HG02885 (cell line): ENCODE data around the gene TCEANC2.

ENCODE experiments used
- ATAC-seq: cut with Tn5 transposase; IDR thresholded peaks from one replicate; pipeline ENCODE4 v1.9.1; 2021; ENCODE audit warnings: mild to moderate bottlenecking; ENCODE audit not compliant: unreplicated experiment, poor library complexity

Gene TCEANC2

DNA sequence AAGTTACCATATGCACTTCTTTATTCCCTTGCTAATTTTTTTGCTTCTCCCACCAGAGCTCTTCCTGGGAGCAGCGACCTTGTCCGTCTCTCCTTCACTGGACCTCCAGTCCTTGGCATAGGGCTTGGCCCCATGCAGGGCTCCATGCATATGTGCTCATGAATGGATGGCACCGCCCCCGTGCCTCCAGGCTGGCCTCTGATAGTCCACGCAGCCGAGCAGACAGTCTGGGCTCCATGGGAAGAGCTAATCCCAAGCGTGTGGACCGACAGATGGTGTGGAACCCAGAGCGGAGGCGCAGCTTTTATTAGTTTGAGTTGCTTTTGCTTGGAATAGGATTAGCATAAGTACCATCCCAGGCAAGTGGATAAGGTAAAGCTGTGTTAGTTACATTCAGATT is 57.6 kb downstream of the TCEANC2 start:
- ATAC-seq: no peak

DNA sequence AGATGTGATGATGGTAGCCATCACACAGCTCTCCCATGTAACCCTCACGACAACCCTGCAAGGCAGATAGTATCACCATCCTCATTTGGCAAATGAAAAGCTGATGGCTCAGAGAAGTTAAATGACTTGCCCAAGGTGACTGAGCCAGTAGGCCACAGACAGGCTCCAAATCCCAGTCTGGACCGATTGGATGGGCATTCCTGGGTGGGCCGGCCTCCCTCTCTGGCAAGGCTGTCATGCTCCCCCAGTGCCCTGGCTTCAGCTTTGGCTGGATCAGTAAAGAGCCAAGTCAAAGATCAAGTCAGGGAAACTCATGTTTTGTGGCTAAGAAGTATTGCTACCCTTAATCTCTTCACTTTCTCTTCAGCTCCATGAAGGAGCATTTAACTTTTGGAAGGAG is 58.2 kb downstream of the TCEANC2 start:
- no peak for ATAC-seq

DNA sequence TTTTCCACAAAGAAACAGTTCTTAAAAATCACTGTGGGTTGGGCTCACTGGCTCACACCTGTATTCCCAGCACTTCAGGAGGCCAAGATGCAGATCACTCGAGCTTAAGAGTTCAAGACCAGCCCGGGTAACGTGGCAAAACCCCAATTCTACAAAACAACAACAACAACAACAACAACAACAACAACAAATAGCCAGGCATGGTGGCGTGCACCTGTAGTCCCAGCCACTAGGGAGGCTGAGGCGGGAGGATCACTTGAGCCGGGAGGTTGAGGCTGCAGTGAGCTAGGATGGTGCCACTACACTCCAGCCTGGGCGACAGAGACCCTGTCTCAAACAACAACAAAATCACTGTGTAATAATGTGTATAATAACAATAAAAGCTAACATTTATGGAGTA is 58.6 kb downstream of the TCEANC2 start:
- no peak for ATAC-seq

DNA sequence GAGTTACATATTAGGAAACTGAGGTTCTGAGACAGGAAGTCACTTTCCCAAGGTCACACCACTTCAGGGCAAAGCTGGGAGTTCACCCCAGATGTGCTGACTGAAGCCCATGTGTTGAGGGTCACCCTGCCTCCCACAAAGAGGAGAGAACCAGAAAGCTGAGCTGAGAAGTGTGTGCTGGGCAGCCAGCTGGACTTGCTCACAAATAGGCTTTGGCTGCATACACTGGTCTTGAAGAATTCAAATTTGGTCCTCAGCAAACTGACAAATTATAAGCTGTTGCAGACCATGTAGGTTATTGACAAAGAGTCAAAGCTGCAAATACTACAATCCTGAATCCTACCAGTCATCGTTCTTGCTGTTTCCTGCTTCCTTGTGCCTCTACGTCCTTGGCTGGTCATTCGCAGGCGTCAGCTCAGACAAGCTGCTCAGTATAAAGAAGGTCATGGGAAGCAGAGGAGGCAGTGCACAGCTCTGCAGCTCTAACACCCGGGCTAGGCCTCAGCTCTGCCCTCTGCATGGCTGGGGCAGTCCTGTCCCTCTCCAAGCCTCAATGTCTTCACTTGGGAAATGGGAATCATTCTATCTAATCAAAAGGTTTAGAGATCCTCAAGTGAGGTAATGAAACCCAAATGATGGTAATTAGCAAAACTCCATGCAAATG is 59.4 kb downstream of the TCEANC2 start:
- no peak for ATAC-seq

DNA sequence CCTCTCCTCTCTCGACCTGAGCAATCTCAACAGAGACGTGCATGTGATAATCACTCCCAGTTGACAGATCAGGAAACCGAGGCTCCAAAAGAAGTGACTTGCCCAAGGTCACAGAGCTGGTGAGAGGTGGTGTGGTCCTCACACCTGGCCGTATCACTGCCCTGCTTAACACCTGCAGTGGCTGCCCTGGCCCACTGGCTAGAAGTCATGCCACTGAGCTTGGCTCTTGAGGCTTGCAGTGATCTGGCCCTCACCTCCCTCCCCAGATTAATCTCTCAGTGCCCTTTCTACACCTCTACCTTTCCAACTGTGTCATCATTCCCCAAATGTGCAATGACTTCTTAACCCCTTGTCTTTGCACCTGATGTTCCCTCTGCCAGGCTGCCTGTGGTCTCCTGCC is 60.6 kb downstream of the TCEANC2 start:
- ATAC-seq: no peak

DNA sequence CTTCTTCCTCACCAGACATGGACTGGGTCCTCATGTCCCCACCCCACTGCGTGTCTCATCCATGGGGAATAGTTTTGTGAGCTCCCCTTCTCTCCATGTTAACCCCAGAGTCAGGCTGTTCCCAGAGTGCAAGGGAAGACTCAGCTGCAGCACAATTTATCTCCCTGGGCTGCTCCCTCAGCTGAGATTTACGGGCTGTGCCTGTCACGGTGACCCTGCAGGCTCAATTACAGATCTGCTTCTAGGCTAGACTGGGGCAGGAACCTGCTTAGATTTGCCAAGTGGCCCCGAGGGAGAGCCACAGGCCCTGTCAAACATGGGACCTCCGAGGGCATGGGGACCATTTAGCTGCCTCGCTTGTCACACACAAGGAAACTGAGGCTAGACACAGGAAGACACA is 61.5 kb downstream of the TCEANC2 start:
- ATAC-seq: no peak

DNA sequence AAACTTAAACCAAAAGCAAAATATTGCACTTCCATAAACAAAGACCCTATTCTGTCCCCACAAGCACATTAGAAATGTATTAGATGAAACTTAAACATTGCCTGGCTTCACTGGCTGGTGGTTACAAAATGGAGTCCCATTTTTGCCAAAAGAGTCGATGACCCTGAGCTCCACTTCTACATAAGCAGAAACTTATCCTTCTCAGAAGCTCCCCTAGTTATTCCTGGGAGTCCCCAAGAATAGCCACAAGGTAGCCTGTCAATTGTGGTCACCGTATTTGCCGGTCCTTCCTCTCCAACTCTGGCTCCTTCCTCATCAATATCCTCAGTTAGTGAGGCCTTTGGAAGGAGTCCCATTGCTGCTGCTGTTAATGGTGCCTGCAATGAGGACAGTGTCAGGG is 62.1 kb downstream of the TCEANC2 start:
- no peak for ATAC-seq

DNA sequence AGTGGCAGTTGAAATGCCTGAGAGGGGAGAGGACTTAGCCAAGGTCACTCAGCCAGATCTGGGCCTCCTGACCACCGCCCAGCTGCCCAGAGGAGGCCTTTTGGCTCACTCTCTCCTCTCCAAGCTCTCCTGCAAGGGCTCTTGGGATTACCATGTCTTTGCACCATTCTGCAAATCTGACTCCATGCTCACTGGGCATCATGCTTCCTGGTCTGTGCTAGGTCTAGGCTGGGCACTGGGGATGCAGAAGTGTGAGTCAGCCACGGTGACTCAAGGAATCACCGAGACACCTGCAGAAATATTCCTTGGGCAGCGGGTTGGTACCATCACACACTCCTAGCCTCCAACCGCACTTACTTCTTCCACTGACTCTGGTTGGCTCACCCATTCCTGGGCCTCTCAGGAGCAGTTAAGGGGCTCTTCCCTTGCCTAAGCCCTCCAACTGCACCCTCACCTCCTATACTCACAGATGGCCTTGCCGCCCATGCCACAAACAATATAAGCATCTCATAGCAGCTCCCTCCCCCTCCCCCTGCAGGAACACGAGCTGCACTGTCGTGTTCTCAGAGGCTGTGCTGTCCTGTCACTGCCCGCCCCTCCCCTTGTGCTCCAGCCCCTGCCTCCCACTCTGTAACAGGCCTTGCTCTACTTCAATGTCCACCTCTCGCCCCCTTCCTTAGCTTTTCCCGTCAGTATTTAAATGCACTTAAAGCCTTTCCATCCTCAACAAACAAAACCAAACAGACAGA is 64.6 kb downstream of the TCEANC2 start:
- no peak for ATAC-seq

DNA sequence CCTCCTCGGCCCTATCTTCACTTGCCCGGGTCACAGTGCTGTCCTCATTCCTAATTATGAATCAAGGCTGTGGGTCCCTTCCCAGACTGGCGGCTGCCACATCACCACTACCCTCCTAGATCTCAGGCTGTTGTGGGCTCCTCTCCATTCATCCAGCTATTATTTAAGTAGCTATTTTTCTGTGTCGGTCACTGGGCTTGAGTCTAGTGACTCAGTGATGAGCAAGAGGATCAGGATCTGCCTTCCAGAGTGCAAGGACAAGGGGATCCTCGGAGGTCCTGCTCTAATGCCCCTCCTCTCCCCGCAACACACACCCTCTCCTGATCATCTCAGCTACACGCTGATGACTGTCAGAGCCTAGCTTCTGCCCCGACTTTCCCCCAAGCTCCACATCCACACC is 65.3 kb downstream of the TCEANC2 start:
- ATAC-seq: no peak

DNA sequence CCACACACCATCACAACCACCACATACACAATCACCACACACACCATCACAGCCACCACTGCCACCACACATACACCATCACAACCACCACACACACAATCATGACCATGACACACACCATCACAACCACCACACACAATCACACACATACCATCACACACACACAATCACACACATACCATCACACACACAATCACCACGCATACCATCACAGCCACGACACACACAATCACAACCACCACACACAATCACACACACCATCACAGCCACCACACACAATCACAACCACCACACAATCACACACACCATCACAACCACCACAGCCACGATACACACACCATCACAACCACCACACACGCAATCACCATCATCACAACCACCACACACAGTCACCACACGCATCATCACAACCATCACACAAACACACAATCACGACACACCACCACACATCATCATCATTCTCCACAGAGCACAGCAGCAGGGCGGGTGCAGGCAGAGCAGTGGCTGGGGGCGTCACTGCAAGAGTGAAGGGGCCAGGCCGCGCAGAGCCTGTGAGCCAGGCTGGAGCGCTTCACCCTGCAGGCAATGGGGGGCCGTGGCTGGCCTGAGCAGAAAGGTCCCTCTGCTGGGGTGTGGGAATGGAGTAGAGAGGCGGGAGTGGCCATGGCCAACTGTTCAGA is 66.8 kb downstream of the TCEANC2 start:
- no peak for ATAC-seq

DNA sequence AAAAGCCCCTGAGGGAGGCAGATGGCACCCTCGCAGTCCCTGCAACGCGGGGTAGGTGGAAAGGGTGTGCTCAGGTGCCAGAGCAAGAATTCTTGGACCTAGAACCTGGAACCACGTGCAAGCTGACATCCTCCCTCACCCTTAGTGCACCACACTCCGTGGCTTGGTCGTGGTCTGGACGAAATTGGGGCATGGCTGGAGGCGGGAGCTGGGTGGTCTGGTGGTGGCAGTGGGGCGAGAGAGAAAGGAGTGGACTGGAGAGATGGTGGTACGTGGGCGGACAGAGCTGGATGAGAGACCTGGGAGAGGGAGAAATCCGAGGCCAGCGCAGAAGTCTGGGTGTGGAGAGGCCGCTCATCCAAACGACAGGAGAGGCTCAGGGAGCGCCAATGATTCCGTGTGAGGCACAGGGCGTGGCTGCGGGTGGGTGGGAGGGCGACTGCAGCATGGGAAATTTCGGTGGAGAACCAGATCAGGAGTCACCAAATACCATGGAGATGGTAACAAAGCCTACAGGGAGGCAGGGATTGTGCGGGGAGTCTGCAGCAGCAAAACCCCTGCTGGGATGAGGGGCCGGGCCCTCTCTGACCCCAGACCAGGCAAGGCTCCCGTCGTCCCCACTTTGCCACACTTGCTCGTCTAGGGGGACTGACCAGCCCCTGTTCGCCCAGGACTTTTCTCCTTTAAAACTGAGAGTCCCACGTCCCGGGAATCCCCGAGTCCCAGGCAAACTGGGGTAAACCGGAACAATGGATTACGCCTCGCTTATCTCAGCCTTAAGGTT is 67.5 kb downstream of the TCEANC2 start:
- no peak for ATAC-seq

DNA sequence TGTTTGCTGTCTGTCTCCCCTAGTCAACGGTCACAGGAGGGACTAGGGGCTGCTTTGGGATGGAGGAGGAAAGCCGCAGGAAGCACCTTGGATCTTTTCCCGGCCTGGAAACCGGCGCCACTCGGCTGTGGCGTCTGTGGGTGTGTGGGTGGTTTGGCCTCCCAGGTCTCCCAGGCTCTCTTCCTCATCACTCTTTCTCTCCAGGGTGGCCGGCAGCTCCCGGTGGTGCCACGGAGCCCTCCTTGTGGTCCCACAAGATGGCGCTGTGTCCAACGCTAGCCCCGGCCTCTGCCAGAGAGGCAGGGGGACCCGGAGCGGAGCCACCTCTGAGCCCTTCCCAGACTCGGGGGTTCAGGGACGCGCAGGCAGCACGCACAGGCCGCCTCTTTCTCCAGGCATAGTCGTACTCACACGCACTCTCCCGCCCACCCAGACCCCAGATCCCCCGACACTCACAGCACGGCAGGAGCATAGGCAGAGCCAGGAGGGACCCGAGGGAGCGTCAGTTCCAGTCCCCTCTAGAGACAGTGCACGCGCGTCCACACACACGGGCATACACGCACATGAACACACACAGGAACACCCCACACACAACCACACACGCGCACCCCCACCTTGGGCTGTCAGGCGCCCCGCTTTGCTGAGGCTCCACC is 68.2 kb downstream of the TCEANC2 start:
- ATAC-seq: no peak

DNA sequence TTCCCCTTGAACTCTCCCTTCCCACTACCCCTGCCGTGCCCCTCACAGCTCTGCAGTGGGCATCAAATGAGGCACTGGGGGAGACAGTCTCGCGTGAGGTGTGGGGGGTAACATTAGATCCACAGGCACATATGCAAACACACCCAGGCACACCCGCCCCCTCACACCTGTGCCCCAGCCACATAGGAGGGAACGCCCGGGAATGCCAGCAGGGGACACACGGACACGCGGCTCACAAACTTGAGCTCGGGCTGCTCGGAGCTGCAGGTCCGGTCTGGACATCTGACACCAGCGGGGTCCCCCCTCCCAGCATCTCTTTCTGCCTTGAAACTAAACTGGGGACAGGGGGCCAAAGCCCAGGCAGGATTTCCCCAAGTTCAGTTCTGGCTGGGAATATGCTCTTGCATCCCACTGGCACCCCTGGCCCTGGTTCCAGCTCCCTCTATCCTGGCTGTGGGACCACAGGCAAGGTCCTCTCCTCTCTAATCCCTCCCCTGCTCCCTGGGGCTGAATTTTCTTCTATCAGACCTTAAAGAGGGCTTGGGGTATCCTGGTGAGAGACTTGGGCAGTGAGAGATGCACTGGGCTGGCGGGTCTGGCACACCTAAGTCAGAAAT is 68.8 kb downstream of the TCEANC2 start:
- ATAC-seq: no peak

DNA sequence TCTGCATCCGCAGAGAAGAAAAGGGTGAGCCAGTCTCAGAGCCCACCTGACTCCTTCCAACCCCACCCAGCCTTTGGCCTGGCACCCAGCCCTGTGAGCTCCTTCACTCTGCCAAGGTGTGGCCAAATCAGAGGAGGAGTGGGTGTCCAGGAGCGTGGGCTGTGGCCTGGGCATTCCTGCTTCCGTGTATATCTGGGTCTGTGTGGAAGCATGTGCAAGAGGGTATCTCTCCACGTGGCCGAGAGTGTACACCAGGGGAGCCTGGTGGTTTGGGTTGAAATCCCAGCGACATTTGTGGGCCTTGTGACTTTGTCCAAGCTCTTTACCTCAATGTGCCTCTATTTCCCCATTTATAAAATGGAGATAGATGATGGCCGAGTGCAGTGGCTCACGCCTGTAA is 69.6 kb downstream of the TCEANC2 start:
- ATAC-seq: no peak

DNA sequence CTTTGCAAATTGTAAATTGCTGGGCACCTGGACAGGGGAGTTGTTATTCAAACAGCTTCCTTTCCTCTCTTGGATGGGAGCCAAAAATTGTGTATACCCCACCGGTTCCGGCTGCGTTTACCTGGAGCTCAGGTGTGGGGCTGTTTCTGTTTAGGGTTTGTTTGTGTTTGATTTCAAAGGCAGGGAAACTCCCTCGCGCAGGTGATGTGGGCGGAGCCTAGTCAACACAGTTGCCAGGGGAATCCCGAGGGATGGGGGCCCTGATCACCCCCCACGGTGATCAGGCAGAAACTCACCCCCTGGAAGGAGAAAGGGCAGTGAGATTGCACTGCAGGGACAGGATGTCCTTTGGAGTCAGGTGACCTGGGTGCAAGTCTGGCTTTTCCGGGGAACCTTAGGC is 71.1 kb downstream of the TCEANC2 start:
- no peak for ATAC-seq

DNA sequence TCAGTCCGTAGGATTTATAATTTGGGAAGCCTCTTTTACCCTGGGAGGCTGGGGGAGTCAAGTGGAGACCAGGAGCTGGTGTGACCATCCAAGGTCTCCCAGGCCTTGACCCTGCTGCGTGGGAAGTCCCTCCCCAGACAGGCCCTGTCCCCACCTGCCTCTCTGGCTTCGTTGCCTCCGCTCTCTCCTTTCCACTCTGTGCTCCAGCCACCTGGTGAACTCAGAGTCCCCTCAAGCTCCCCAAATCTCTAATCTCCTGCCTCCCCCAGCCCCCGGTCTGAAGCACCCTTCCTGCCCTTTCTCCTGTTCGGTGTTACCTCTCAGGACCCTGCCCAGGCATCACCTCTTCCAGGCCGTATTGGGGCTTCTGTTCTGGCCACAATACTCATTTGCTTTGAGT is 71.5 kb downstream of the TCEANC2 start:
- ATAC-seq: no peak

DNA sequence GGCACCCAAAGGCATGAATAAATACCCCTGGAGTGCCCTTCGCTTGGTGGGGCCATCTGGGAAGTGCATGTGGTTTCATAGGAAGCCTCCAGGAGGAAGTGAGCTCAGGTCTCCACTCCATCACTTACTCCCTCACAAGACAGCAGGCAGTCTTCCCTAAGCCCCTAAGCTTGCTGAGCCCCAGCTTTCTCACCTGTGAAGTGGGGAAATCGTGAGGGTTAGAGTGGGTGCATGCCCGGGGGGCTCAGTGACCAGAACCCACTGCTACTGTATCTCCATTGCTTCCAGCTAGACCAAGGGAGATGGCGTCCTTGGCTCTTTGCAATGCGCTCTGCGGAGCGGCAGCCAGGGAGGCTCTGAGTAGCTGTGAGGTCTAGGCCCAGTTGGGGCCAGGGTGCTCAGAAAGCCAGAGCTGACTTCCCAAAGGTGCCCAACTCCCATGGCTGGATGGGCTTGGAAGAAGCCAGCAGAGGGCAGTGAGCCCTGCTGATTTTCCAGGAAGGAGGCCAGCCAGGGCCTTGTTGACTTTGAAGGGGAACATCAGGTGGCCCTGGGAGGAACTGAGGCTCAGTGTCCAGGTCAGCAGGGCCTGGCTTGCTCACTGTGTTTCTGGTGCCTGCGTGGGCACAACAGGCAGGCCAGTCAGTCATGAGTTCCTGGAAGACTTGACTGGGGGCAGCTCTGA is 72.1 kb downstream of the TCEANC2 start:
- ATAC-seq: no peak

DNA sequence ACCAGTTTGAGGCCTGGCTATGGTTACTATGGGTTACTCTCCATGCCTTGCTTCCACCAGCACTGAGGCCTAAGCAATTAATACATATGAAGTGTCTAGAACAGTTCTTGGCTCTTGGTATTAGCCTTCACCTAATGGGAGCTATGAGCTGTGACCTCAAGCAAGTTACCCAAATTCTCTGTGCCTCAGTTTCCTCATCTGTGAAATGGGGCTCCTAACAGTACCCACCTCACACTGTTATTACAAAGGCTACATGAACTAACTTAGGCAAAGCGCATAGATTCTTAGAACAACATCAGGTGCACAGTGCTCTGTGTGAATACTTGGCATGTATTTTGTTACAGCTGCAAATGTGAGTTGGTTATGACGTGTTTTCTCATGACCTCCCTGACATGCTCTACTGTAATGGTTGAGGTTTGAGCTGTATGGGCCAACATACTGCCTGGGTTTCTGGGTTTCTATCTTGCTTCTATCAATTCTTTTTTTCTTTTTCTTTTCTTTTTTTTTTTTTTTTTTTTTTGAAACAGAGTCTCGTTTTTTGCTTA is 72.9 kb downstream of the TCEANC2 start:
- ATAC-seq: no peak
